Stimulated activated CD8-positive, alpha-beta memory T cell treated with anti-CD3 and anti-CD28 coated beads, Interleukin-2, amount 100 ng/mL, for 1 hour (primary cell): Measurements from ENCODE around the gene ASB1.

ENCODE experiments used
- DNase-seq, 2 donors: peaks; one replicate each; pipeline ENCODE4 v3.0.0-alpha.2; 2020; ENCODE audit warnings: low read depth in 2 of 2

Gene ASB1

GRCh38 chr2:238444242-238444641 lies 17.5 kb downstream of the ASB1 start:
- DNase-seq = no peak

DNA sequence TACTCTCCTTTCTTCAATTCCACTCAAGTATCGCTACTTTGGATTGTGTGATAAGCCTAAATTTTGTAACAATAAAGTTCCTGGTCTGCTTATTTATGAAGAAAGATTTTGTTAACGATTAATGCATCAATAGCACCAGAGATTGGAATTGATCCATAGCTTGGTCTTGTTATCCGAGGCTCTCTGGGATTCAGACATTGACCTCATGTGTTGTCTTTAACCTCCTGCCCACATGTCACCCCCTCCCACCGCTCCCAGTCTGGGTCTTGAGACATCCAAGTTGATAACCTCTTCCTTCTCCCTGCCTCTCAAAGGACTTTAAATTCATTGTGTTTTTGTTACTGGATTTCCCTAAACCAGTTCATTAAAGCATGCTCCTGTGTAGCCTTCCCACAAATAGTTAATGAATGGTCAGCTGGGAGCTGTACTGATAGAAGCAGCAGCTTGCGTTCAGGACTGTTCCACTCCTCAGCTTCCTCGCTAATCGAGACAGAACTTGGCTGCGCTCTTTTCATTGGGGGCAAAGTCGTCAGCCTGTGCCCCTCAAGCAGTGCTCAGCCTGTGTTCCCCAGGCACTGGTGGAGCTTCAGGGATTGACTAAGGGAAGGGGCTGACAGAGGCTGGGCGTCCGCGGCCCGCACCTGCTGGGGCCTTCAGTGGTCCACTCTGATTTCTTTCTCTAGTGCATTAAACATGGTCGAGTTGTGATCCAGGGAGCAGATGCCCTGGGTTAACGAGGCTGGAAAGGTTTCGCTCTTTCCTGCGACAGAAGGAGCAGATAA lies 18.9 kb downstream of the ASB1 start:
- DNase-seq = no peak

DNA sequence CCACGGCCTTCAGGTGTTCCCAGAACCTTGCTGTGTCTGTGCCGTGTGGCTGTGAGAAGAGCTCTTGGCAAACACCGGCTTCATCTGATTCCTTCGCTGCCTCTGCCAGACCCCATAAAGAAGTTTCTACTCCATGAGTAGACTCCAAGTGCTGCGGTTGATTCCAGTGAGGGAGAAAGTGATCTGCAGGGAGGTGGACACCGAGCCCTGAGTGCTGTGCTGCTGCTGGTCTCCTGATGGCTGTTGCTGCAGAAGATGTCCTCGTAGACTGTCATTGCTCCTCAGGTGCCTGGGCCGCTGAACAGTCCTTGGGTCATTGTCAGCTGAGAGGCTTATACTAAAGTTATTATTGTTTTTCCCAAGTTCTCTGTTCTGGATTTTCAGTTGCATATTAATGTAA lies 19.6 kb downstream of the ASB1 start:
- DNase-seq = no peak

- DNase-seq = no peak
Measured at GRCh38 chr2:238448031-238448955, 21.6 kb downstream of the ASB1 start.

DNA sequence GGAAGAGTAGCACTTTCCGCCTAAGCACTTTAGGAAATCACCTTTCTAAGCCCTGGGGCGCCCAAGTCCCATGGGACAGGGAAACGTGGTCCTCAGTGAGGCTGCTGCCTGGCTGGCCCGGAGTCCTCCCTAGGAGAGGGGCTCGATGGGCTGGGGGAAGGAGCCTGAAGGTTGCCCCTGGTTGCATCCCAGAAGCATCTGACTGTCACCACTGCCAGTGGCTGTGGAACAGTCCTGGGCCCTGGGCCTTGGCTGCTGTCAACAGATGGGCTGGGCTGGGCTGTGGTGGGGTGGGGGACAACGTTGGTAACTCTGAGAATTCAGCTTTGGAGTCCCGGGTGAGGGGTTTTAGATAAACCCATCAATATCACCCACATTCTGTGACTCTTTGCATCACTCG lies 22.5 kb downstream of the ASB1 start:
- DNase-seq = no peak

GRCh38 chr2:238449909-238450417 lies 23.2 kb downstream of the ASB1 start:
- no peak for DNase-seq

- no peak for DNase-seq
Measured at GRCh38 chr2:238450440-238450861, 23.7 kb downstream of the ASB1 start.

DNA sequence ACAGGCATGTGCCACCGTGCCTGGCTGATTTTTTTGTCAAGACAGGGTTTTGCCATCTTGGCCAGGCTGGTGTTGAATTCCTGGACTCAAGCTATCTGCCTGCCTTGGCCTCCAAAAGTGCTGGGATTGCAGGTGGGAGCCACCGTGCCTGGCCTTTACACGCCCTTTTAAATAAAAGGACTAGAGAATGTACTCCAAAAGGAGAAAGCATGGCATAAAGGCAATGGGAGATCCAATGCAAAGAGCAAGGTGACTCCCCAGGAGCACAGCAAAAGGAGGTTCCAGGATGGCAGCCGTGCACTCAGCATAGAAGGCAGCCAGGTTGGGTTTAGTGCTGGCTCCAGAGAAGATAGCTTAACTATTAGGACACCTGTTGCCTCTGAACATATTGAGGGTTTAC lies 27.1 kb downstream of the ASB1 start:
- no peak for DNase-seq

DNA sequence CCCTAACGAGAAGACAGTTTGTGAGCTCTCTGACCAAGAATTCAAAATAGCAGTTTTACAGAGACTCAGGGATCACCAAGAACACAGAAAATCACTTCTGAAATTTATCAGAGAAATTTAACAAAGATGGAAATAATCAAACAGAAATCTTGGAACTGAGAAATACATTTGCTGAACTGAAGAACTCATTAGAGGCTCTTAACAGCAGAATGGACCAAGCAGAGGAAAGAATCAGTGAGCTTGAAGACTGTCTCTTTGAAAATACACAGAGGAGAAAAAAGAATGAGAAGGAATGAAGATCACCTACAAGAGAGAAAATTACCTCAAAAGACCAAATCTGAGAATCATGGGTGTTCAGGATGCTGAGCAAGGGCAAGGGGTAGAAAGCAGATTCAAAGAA lies 29.7 kb downstream of the ASB1 start:
- DNase-seq = no peak

DNA sequence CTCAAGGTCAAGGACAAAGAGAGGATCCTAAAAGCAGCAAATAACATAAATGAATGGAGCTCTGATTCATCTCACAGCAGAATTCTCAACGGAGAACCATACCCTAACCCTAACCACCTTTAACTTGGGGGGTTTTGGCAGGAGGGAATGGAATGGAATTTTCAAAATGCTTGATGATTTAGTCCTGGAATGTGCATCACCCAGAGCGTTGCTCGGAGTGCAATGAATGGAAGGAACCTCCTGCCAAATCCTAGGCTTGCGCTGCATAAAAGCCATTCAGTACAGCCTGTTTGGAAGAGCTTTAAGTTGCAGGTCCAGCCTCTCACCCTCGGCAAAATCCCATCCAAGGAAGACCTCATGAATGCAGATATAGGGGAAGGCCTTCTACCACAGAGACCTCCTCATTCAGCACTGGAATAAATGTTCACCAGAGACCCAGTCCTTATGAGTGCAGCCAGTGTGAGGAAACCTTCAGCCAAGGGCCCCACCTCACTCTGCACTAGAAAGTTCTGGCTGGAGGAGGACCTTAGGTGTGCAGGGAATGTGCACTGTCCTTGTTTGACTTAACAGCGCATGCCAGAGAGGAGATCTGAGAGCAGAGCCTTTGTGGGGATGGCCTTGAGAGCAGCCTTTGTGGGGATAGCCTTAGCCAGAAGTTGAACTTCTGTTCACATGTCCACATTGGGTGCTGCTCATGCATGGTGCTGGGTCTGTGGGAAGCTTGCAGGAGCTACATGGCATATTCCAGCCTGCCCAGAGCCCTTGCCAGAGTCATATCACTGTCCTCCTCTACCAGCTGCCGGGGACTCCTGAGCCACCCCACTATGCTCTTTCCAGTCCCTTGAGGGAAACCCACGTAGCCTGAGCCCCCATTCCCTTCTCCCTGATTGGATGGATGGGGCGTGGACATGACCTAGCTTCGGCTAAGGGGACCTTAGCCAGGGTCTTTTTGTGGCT lies 30.5 kb downstream of the ASB1 start:
- DNase-seq = no peak

DNA sequence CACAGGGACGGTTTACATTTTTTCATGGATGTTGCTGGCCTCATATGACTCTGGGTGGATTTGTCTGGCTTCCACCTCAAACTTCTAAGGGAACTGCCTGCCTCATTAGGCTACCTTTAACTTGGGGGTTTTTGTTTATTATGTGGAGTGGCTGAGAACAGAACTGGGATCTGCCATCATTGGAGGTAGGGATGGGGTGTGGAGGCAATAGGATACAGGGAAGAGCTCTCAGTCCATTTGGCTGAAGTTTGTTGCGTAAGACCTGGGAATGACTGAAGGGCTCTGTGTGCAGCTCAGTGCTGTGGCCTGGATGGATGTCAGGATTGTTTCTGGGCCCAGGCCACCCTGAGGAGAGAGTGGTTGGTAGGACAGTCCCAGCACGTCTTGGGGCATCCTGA lies 31.2 kb downstream of the ASB1 start:
- no peak for DNase-seq

- DNase-seq = no peak
Measured at GRCh38 chr2:238458651-238459050, 31.9 kb downstream of the ASB1 start.

- no peak for DNase-seq
Measured at GRCh38 chr2:238459081-238459629, 32.4 kb downstream of the ASB1 start.

DNA sequence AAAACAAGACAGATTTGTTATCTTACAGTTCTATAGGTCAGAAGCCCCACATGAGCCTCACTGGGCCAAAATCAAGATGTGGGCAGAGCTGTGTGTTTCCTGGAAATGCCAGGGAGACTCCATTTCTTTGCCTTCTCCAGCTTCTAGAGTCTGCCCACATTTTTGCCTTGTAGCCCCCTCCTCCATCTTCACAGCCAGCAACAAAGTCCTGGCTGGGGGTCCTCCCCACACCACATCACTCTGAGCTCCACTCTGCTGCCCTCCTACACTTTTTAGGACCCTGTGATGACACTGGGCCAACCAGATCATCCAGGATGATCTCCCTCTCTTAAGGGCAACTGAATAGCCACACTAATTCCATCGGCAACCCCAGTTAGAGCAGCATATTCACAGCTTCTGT lies 34.3 kb downstream of the ASB1 start:
- DNase-seq = no peak

GRCh38 chr2:238461491-238461890 lies 34.8 kb downstream of the ASB1 start:
- no peak for DNase-seq

- no peak for DNase-seq
Measured at GRCh38 chr2:238461916-238462315, 35.2 kb downstream of the ASB1 start.

GRCh38 chr2:238462782-238463396 lies 36.2 kb downstream of the ASB1 start:
- DNase-seq = no peak

DNA sequence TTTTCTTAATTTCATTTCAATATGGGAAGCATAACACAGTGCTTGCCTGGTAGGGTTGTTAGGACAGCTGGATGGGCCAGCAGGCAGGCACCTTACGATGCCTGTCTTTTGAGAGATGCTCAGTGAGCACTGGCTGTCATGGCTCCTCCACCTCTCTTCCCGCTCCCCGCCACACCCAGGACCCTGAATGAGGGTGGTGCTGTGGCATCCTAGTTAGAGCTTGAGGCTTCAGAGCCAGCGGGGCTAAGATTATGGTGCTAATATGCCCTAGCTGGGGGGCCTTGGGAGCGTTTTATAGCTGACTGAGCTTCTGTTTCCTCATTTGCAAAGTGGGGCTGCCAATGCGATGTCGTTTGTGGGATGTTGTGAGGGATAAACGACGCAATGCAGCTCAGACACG lies 37.7 kb downstream of the ASB1 start:
- DNase-seq = no peak

- no peak for DNase-seq
Measured at GRCh38 chr2:238465487-238466242, 38.9 kb downstream of the ASB1 start.

GRCh38 chr2:238466243-238466756 lies 39.6 kb downstream of the ASB1 start:
- DNase-seq = no peak
